Measurements from ENCODE around the gene TRMT2A.

TRMT2A gene

DNA sequence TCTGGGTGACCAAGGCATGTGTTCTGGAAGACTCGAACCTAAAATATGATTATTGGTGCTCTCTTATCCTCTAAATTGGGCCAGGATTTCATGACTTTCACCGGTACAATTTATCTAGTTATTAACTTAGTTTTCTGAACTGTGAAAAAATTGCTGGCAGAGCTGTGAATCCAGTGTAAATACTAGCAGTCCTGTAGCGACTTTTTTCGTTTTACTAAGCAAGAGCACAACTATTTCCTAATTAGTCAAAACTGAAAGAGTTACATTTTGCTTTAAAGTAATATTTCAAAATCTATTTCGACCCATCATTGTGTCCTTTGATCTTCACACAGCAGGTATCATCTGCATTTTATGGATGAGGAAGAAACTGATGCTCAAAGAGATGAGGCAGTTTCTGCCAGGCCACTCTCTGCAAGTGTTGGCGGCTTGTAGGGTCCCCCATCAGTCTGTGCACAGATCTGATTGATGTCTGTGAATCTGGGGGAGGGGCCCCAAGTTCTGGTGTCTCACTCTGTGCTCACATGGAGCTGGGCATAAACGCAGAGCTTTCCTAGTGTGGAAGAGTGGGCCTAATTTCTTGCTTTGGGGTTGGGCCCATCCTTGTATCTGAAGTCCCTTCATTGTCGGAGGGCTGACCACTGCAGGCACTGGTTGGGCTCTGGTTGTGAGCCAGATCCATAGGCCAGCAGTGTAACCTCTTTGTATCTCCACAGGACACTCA, 1.4 kb upstream of the TRMT2A start:
- Histone ChIP-seq H3K4me3 (ENCODE audit: low read depth in 1 of 2, low read length in 2 of 2) (peak overlapping the region; percentile 97 to 100), H2AFZ (ENCODE audit: low read depth, low read length) (0 out of 2 replicates have a peak overlapping the region, but pooled peaks have one; percentile 41), H3K9ac (ENCODE audit: low read depth, low read length) (peak overlapping the region; percentile 97), H3K9me3 (ENCODE audit: insufficient read depth, low read length, severe bottlenecking) (no peaks in the 10 kb centered on the region), H4K20me1 (ENCODE audit: insufficient read depth, low read length) (peaks cover 82% of the 10 kb centered on the region), H3K36me3 (ENCODE audit: insufficient read depth, low read length) (peaks cover 88% of the 10 kb centered on the region), H3K79me2 (ENCODE audit: insufficient read depth, low read length) (peaks cover 95% of the 10 kb centered on the region), H3K27me3 (ENCODE audit: insufficient read depth, low read length, poor library complexity) (no peaks in the 10 kb centered on the region), H3K27ac (ENCODE audit: low read length) (peak overlapping the region; percentile 81), H3K4me1 (ENCODE audit: insufficient read depth, low read length) (peaks cover 68% of the 10 kb centered on the region), H3K4me2 (ENCODE audit: insufficient read depth, low read length) (peak overlapping the region; percentile 95)
- peak; percentile 41 for DNase-seq
- ATAC-seq (ENCODE audit: insufficient read depth, low read depth), result no peak
- TF ChIP-seq, protein P1, sequence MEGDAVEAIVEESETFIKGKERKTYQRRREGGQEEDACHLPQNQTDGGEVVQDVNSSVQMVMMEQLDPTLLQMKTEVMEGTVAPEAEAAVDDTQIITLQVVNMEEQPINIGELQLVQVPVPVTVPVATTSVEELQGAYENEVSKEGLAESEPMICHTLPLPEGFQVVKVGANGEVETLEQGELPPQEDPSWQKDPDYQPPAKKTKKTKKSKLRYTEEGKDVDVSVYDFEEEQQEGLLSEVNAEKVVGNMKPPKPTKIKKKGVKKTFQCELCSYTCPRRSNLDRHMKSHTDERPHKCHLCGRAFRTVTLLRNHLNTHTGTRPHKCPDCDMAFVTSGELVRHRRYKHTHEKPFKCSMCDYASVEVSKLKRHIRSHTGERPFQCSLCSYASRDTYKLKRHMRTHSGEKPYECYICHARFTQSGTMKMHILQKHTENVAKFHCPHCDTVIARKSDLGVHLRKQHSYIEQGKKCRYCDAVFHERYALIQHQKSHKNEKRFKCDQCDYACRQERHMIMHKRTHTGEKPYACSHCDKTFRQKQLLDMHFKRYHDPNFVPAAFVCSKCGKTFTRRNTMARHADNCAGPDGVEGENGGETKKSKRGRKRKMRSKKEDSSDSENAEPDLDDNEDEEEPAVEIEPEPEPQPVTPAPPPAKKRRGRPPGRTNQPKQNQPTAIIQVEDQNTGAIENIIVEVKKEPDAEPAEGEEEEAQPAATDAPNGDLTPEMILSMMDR (IDR thresholded peaks at IDR 0.05; ENCODE audit: borderline replicate concordance, extremely low read depth, low read length, poor library complexity, severe bottlenecking), result no peak
- no peak for TF ChIP-seq EZH2 (IDR thresholded peaks at IDR 0.05; ENCODE audit: borderline replicate concordance, low read depth, low read length, severe bottlenecking)

DNA sequence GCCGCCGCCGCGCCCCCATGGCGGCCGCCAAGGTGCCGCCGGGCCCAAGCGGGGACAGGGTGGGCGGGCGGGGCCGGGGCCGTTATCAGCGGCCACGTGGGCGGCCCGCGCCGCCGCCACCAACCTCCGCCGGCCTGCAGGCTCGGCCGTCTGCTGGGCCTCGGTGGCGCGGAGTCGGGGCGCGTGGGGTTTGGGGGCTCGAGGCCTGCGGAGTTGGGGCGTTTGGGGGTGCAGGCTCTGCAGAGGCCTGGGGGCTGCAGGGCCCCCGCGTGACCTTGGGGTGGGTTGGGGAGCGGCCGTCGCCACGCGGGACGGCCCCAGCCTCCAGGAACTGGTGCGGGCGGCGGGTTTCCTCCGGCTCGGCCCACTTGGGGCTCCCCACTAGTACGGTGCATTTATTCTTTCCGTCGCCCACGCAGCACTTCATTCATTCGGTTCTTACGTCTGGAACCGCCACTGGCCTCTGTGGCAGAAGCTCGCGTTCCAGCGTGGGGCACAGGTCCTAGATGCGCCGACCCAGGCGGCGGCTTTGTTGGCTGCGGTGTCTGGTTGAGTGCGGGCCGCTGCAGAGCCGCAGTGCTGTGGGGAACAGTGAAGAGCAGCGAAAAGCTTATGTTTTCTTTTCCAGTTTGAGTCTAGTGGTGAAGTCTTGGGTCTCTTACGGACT, 740 bp upstream of the TRMT2A start:
- peaks cover 93% of the 10 kb centered on the region for H3K79me2 ChIP-seq (ENCODE audit: insufficient read depth, low read length)
- no peaks in the 10 kb centered on the region for H3K9me3 ChIP-seq (ENCODE audit: insufficient read depth, low read length, severe bottlenecking)
- H3K27ac ChIP-seq (ENCODE audit: low read length), result peak overlapping the region; percentile 81
- peak overlapping the region; percentile 95 for H3K4me2 ChIP-seq (ENCODE audit: insufficient read depth, low read length)
- TF ChIP-seq, protein P1 (IDR thresholded peaks at IDR 0.05; ENCODE audit: borderline replicate concordance, extremely low read depth, low read length, poor library complexity, severe bottlenecking), result no peak
- TF ChIP-seq EZH2 (IDR thresholded peaks at IDR 0.05; ENCODE audit: borderline replicate concordance, low read depth, low read length, severe bottlenecking), result no peak
- no peaks in the 10 kb centered on the region for H3K27me3 ChIP-seq (ENCODE audit: insufficient read depth, low read length, poor library complexity)
- peaks cover 71% of the 10 kb centered on the region for H3K4me1 ChIP-seq (ENCODE audit: insufficient read depth, low read length)
- ATAC-seq (ENCODE audit: insufficient read depth, low read depth) (no peak; the same call in 2 of the 3 replicates), DNase-seq (peak; percentile 42)
- H2AFZ ChIP-seq (ENCODE audit: low read depth, low read length), result peak overlapping the region; percentile 41; the same call in 1 of the 2 replicates
- peak overlapping the region; percentile 97 for H3K9ac ChIP-seq (ENCODE audit: low read depth, low read length)
- peak overlapping the region; percentile 97 to 100 for H3K4me3 ChIP-seq (ENCODE audit: low read depth in 1 of 2, low read length in 2 of 2)
- peaks cover 81% of the 10 kb centered on the region for H4K20me1 ChIP-seq (ENCODE audit: insufficient read depth, low read length)
- H3K36me3 ChIP-seq (ENCODE audit: insufficient read depth, low read length), result peaks cover 88% of the 10 kb centered on the region

DNA sequence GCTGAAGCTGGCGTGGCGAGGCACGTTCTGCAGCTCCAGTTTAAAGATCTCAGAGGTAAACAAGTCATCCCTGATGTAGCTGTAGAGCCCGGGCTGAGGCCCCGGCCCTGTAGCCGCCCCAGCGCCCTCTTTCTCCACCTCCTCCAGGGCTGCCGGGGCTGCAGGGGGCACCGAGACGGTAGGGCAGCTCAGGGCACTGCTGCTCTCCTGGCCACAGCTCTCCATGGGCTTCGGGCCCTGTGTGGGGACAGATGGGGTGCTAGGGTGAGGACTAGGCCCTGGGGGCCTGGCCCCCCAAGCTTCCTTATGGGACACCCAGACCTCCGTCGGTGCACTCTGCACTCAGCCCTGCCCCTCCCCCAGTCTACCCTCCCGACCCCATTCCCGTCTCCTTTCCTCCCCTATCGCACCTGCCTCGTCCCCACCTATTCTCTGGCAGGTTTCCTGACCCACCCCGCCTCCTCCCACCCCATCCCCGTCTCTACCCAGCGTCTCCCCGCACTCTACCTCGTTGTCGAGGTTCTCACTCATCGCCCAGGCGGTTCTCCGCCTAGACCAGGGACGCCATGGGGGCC, 563 bp downstream of the TRMT2A start:
- H2AFZ ChIP-seq (ENCODE audit: low read depth, low read length), result peak overlapping the region; percentile 87
- peaks cover 82% of the 10 kb centered on the region for H3K79me2 ChIP-seq (ENCODE audit: insufficient read depth, low read length)
- H3K9ac ChIP-seq (ENCODE audit: low read depth, low read length), result peak overlapping the region; percentile 97
- H3K4me1 ChIP-seq (ENCODE audit: insufficient read depth, low read length), result peaks cover 70% of the 10 kb centered on the region
- no peaks in the 10 kb centered on the region for H3K27me3 ChIP-seq (ENCODE audit: insufficient read depth, low read length, poor library complexity)
- TF ChIP-seq EZH2 (IDR thresholded peaks at IDR 0.05; ENCODE audit: borderline replicate concordance, low read depth, low read length, severe bottlenecking), result no peak
- TF ChIP-seq, protein P1 (IDR thresholded peaks at IDR 0.05; ENCODE audit: borderline replicate concordance, extremely low read depth, low read length, poor library complexity, severe bottlenecking), result no peak
- H3K4me3 ChIP-seq (ENCODE audit: low read depth in 1 of 2, low read length in 2 of 2), result peak overlapping the region; percentile 94 to 100
- peak overlapping the region; percentile 95 for H3K27ac ChIP-seq (ENCODE audit: low read length)
- DNase-seq (peak; percentile 19), ATAC-seq (ENCODE audit: insufficient read depth, low read depth) (no peak)
- H3K9me3 ChIP-seq (ENCODE audit: insufficient read depth, low read length, severe bottlenecking), result no peaks in the 10 kb centered on the region
- H4K20me1 ChIP-seq (ENCODE audit: insufficient read depth, low read length), result peaks cover 80% of the 10 kb centered on the region
- H3K4me2 ChIP-seq (ENCODE audit: insufficient read depth, low read length), result peak overlapping the region; percentile 89
- H3K36me3 ChIP-seq (ENCODE audit: insufficient read depth, low read length), result peaks cover 87% of the 10 kb centered on the region
